Liver (tissue), 9 donors: ENCODE measurements around the gene CDH23. TPM values are rescaled to one million over a fixed set of nuclear protein-coding genes. Genes with fewer than 3 reads are reported as not detected.

ENCODE experiments used
- DNase-seq: peaks from one replicate; pipeline ENCODE4 v3.0.0-alpha.2; 2017; ENCODE audit warnings: low spot score
- H3K27ac ChIP-seq, 2 donors: one replicate each; pipeline ENCODE4 v1.7.0; 2013; ENCODE audit warnings: inconsistent platforms in 2 of 2, low read length in 2 of 2, control low read depth in 1 of 2, low read depth in 1 of 2, mild to moderate bottlenecking in 1 of 2
- H3K27me3 ChIP-seq, 4 donors: one replicate each; pipeline versions ENCODE4 v1.6.1 to v1.7.0; 2013; ENCODE audit warnings: low read length in 3 of 4, inconsistent platforms in 1 of 4, mild to moderate bottlenecking in 1 of 4, moderate library complexity in 1 of 4; ENCODE audit not compliant: control insufficient read depth in 4 of 4, insufficient read depth in 4 of 4
- H3K36me3 ChIP-seq, 4 donors: one replicate each; pipeline versions ENCODE4 v1.6.1 to v1.7.0; 2013; ENCODE audit warnings: low read length in 3 of 4, mild to moderate bottlenecking in 3 of 4, low read depth in 1 of 4, moderate library complexity in 1 of 4; ENCODE audit not compliant: control insufficient read depth in 4 of 4, insufficient read depth in 3 of 4
- H3K4me1 ChIP-seq, 4 donors: one replicate each; pipeline versions ENCODE4 v1.6.1 to v1.7.0; 2013; ENCODE audit warnings: low read length in 3 of 4, mild to moderate bottlenecking in 3 of 4, moderate library complexity in 1 of 4; ENCODE audit not compliant: control insufficient read depth in 4 of 4, insufficient read depth in 4 of 4
- H3K4me3 ChIP-seq, 3 donors: one replicate each; pipeline versions ENCODE4 v1.6.1 to v1.7.0; 2013; ENCODE audit warnings: low read length in 3 of 3, control low read depth in 1 of 3, low read depth in 1 of 3, mild to moderate bottlenecking in 1 of 3
- H3K9ac ChIP-seq, 2 donors: one replicate each; pipeline ENCODE4 v1.7.0; 2013; ENCODE audit warnings: low read length in 2 of 2, mild to moderate bottlenecking in 2 of 2, moderate library complexity in 2 of 2, control low read depth in 1 of 2, low read depth in 1 of 2
- H3K9me3 ChIP-seq, 4 donors: one replicate each; pipeline versions ENCODE4 v1.6.1 to v1.7.0; 2013; ENCODE audit warnings: low read length in 3 of 4; ENCODE audit not compliant: control insufficient read depth in 4 of 4
- EGR1 ChIP-seq, 2 donors: IDR thresholded peaks; 2 replicates each; pipeline ENCODE4 v1.6.1; 2016 to 2018; ENCODE audit warnings: antibody characterized with exemption in 2 of 2, low read depth in 2 of 2
- FOXA1 ChIP-seq: IDR thresholded peaks from 2 replicates; pipeline ENCODE4 v1.6.1; 2016; ENCODE audit warnings: antibody characterized with exemption
- FOXA2 ChIP-seq: IDR thresholded peaks from 2 replicates; pipeline ENCODE4 v1.6.1; 2016; ENCODE audit warnings: antibody characterized with exemption
- GABPA ChIP-seq, 2 donors: IDR thresholded peaks in 1 of 2; conservative IDR thresholded peaks in 1 of 2; 2 replicates each; pipeline ENCODE4 v1.6.1; 2016; ENCODE audit warnings: antibody characterized with exemption in 2 of 2, mild to moderate bottlenecking in 1 of 2, moderate library complexity in 1 of 2
- HNF4A ChIP-seq, 2 donors: conservative IDR thresholded peaks; 2 replicates each; pipeline ENCODE4 v1.6.1; 2016; ENCODE audit warnings: antibody characterized with exemption in 2 of 2, mild to moderate bottlenecking in 2 of 2
- HNF4G ChIP-seq: IDR thresholded peaks from 2 replicates; pipeline ENCODE4 v1.6.1; 2016; ENCODE audit warnings: antibody characterized with exemption
- JUND ChIP-seq, 2 donors: IDR thresholded peaks; 2 replicates each; pipeline ENCODE4 v1.6.1; 2016; ENCODE audit warnings: antibody characterized with exemption in 2 of 2
- MAX ChIP-seq: IDR thresholded peaks from 2 replicates; pipeline ENCODE4 v1.6.1; 2016; ENCODE audit warnings: antibody characterized with exemption
- NR2F2 ChIP-seq: IDR thresholded peaks from 2 replicates; pipeline ENCODE4 v1.6.1; 2016; ENCODE audit warnings: antibody characterized with exemption
- RAD21 ChIP-seq, 2 donors: IDR thresholded peaks; 2 replicates each; pipeline ENCODE4 v1.6.1; 2016; ENCODE audit warnings: antibody characterized with exemption in 2 of 2, mild to moderate bottlenecking in 2 of 2
- RXRA ChIP-seq, 2 donors: IDR thresholded peaks; 2 replicates each; pipeline ENCODE4 v1.6.1; 2017 to 2018; ENCODE audit warnings: antibody characterized with exemption in 2 of 2, mild to moderate bottlenecking in 1 of 2
- SP1 ChIP-seq: IDR thresholded peaks from 2 replicates; pipeline ENCODE4 v1.6.1; 2018; ENCODE audit warnings: antibody characterized with exemption, mild to moderate bottlenecking
- TAF1 ChIP-seq: conservative IDR thresholded peaks from 2 replicates; pipeline ENCODE4 v1.6.1; 2016; ENCODE audit warnings: antibody characterized with exemption, mild to moderate bottlenecking
- YY1 ChIP-seq: IDR thresholded peaks from 2 replicates; pipeline ENCODE4 v1.6.1; 2016; ENCODE audit warnings: antibody characterized with exemption, mild to moderate bottlenecking
- whole genome bisulfite sequencing: extraction: QIAGEN DNeasy Blood & Tissue Kit; methylation state at CpG from one replicate; pipeline ENCODE4 v1.1.7; 2013; 5-methylcytosine and 5-hydroxymethylcytosine counted together
- polyA plus RNA-seq, 2 donors: library from polyadenylated mRNA; stranded (reverse) in 1 of 2; unstranded in 1 of 2; fragments of 200-250 nt in 1 of 2; fragments of >200 nt in 1 of 2; fragmentation: Nextera tagmentation in 1 of 2; extraction: Ambion mirVana in 1 of 2; gene quantifications; one replicate each; pipeline versions ENCODE4 v1.2.1 to v1.2.3, GENCODE V29; 2013 to 2015
- total RNA-seq, 2 donors: library from RNA; depleted of rRNA; stranded (reverse); fragments of >200 nt; gene quantifications; one replicate each; pipeline ENCODE4 v1.2.3, GENCODE V29; 2014
- TF ChIP-seq, protein P1 (sequence below): fragments of 150-350 bp; IDR thresholded peaks from 2 replicates; pipeline ENCODE4 v1.5.1; 2017; ENCODE audit warnings: improper control_type of control experiment, low read depth, low read length; ENCODE audit not compliant: missing input control
- TF ChIP-seq, protein P2 (sequence below): IDR thresholded peaks from 2 replicates; pipeline ENCODE4 v1.6.1; 2016; ENCODE audit warnings: antibody characterized with exemption
- TF ChIP-seq, protein P3 (sequence below): IDR thresholded peaks from 2 replicates; pipeline ENCODE4 v1.6.1; 2016; ENCODE audit warnings: antibody characterized with exemption, mild to moderate bottlenecking
- TF ChIP-seq, protein P4 (sequence below): IDR thresholded peaks from 2 replicates; pipeline ENCODE4 v1.6.1; 2016; ENCODE audit warnings: antibody characterized with exemption
- donor health status: healthy.
- donor health status: healthy.
- donor health status: healthy.
- donor health status: healthy.
- donor health status: healthy.

CDH23 gene
- total and polyA plus RNA-seq, 4 donors = 1.5 to 4.7 (median 3.4) TPM

DNA sequence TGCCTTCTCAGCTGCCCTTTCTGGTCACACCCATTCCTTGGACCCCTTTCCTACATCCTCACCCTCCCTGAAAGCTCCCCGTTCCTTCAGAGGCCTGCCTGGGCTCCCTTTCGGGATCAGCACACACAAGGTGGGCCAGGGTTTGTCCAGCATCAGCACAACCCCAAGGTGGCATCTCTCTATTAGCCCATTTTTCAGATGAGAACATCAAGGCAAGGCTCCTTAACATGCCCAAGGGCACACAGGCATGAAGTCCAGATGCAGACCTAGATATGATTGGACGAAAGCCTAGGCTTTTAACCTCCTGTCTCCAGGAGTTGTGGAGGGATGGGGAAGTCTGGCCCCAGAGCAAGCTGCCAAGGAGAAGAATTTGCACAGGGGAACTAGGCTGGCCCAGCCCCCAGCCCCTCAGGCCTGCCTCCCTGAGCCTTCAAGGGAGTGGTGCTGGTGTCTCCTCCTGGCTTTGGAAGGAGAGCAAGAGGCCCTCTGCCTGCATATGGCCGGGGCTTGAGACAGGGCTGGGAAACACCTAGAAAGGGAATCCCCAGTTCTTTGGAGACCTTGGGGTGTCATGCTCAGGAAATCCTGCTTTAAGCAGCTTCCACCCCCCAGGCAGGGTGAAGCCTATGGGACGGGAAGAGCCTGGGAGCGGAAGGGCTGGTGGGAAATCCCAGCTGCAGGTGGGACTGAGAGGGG is 385.6 kb downstream of the CDH23 start:
- no peak overlapping the region for H3K27ac ChIP-seq
- 85% methylated on average over 6 of the region's 6 CpGs for WGBS

DNA sequence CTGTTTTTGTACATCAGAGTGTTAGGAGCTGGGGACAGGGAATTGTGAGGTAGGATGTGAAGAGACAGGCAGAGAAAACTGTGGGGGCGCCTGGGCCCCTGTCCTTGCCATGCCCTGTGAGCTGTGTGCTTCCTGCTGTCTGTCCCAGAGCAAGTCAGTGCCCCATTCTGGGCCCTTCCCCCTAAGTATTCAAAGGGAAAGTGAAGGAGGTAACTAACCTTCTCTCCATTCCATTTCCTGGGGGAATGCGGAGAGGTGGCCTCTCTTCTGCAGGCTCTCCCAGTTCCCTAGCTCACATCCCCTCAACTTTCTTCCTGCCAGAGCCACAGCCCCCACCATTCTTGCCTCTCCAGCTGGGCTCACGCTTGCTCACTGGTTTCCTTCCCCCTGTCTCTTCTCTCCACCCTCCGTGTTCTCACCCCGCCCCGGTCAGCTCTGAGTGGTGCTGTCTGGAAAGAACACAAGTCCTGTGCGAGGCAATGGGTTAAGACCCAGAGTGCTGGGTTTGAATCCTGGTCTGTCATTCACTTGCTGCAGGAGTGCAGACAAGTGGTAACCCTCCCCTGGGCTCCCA is 386.3 kb downstream of the CDH23 start:
- 64% methylated on average over 7 of the region's 7 CpGs for WGBS
- no peaks in the 10 kb centered on the region for H3K9me3 ChIP-seq
- H3K4me3 ChIP-seq = no peak overlapping the region
- peaks cover 0 to 3% (median 0%) of the 10 kb centered on the region in 4 donors for H3K4me1 ChIP-seq
- no peak overlapping the region for H3K27ac ChIP-seq
- DNase-seq = no peak
- H3K9ac ChIP-seq = no peak overlapping the region
- TF ChIP-seq FOXA2 = no peak
- no peak for TF ChIP-seq FOXA1
- TF ChIP-seq, protein P1, sequence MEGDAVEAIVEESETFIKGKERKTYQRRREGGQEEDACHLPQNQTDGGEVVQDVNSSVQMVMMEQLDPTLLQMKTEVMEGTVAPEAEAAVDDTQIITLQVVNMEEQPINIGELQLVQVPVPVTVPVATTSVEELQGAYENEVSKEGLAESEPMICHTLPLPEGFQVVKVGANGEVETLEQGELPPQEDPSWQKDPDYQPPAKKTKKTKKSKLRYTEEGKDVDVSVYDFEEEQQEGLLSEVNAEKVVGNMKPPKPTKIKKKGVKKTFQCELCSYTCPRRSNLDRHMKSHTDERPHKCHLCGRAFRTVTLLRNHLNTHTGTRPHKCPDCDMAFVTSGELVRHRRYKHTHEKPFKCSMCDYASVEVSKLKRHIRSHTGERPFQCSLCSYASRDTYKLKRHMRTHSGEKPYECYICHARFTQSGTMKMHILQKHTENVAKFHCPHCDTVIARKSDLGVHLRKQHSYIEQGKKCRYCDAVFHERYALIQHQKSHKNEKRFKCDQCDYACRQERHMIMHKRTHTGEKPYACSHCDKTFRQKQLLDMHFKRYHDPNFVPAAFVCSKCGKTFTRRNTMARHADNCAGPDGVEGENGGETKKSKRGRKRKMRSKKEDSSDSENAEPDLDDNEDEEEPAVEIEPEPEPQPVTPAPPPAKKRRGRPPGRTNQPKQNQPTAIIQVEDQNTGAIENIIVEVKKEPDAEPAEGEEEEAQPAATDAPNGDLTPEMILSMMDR = no peak
- no peak for TF ChIP-seq RAD21 (IDR thresholded peaks at IDR 0.05)
- TF ChIP-seq HNF4A (conservative IDR thresholded peaks at IDR 0.05) = no peak
- TF ChIP-seq, protein P2, sequence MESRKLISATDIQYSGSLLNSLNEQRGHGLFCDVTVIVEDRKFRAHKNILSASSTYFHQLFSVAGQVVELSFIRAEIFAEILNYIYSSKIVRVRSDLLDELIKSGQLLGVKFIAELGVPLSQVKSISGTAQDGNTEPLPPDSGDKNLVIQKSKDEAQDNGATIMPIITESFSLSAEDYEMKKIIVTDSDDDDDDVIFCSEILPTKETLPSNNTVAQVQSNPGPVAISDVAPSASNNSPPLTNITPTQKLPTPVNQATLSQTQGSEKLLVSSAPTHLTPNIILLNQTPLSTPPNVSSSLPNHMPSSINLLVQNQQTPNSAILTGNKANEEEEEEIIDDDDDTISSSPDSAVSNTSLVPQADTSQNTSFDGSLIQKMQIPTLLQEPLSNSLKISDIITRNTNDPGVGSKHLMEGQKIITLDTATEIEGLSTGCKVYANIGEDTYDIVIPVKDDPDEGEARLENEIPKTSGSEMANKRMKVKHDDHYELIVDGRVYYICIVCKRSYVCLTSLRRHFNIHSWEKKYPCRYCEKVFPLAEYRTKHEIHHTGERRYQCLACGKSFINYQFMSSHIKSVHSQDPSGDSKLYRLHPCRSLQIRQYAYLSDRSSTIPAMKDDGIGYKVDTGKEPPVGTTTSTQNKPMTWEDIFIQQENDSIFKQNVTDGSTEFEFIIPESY = no peak
- TF ChIP-seq, protein P3, sequence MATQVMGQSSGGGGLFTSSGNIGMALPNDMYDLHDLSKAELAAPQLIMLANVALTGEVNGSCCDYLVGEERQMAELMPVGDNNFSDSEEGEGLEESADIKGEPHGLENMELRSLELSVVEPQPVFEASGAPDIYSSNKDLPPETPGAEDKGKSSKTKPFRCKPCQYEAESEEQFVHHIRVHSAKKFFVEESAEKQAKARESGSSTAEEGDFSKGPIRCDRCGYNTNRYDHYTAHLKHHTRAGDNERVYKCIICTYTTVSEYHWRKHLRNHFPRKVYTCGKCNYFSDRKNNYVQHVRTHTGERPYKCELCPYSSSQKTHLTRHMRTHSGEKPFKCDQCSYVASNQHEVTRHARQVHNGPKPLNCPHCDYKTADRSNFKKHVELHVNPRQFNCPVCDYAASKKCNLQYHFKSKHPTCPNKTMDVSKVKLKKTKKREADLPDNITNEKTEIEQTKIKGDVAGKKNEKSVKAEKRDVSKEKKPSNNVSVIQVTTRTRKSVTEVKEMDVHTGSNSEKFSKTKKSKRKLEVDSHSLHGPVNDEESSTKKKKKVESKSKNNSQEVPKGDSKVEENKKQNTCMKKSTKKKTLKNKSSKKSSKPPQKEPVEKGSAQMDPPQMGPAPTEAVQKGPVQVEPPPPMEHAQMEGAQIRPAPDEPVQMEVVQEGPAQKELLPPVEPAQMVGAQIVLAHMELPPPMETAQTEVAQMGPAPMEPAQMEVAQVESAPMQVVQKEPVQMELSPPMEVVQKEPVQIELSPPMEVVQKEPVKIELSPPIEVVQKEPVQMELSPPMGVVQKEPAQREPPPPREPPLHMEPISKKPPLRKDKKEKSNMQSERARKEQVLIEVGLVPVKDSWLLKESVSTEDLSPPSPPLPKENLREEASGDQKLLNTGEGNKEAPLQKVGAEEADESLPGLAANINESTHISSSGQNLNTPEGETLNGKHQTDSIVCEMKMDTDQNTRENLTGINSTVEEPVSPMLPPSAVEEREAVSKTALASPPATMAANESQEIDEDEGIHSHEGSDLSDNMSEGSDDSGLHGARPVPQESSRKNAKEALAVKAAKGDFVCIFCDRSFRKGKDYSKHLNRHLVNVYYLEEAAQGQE = no peak
- no peak for TF ChIP-seq GABPA (IDR thresholded peaks at IDR 0.05 in 1 of 2, conservative IDR thresholded peaks at IDR 0.05 in 1 of 2)
- no peak for TF ChIP-seq HNF4G
- no peak for TF ChIP-seq SP1
- H3K36me3 ChIP-seq = no peaks in the 10 kb centered on the region
- no peaks in the 10 kb centered on the region for H3K27me3 ChIP-seq

More for the DNA sequence above, 385.6 kb downstream of the CDH23 start:
- Histone ChIP-seq H3K4me3 (no peak overlapping the region), H3K36me3 (no peaks in the 10 kb centered on the region), H3K9me3 (no peaks in the 10 kb centered on the region), H3K27me3 (no peaks in the 10 kb centered on the region), H3K9ac (no peak overlapping the region), H3K4me1 (peaks cover 0 to 3% (median 0%) of the 10 kb centered on the region in 4 donors)
- no peak for DNase-seq
- TF ChIP-seq MAX = no peak
- TF ChIP-seq, protein P2 = no peak
- TF ChIP-seq HNF4A (conservative IDR thresholded peaks at IDR 0.05) = no peak
- TF ChIP-seq EGR1 (IDR thresholded peaks at IDR 0.05; ENCODE audit: low read depth in 2 of 2) = no peak
- TF ChIP-seq RAD21 (IDR thresholded peaks at IDR 0.05) = no peak
- TF ChIP-seq TAF1 = no peak
- TF ChIP-seq NR2F2 = no peak
- TF ChIP-seq, protein P1 = no peak
- no peak for TF ChIP-seq FOXA2
- TF ChIP-seq JUND (IDR thresholded peaks at IDR 0.05) = no peak
- TF ChIP-seq, protein P4, sequence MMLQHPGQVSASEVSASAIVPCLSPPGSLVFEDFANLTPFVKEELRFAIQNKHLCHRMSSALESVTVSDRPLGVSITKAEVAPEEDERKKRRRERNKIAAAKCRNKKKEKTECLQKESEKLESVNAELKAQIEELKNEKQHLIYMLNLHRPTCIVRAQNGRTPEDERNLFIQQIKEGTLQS = no peak
- TF ChIP-seq YY1 = no peak
- no peak for TF ChIP-seq RXRA (IDR thresholded peaks at IDR 0.05)
